Smooth muscle cell of the brain vasculature (primary cell): ENCODE data around the gene MAP2K3.
"Not testable (repeated sequence)": the region's sequence is repeated elsewhere in the genome, so short reads cannot be mapped to it uniquely, and the experiment has no call there.

Experiments used
- DNase-seq: peaks from one replicate; pipeline ENCODE4 v3.0.0-alpha.2; 2012; ENCODE audit warnings: low read depth, low spot score

The MAP2K3 gene

DNA sequence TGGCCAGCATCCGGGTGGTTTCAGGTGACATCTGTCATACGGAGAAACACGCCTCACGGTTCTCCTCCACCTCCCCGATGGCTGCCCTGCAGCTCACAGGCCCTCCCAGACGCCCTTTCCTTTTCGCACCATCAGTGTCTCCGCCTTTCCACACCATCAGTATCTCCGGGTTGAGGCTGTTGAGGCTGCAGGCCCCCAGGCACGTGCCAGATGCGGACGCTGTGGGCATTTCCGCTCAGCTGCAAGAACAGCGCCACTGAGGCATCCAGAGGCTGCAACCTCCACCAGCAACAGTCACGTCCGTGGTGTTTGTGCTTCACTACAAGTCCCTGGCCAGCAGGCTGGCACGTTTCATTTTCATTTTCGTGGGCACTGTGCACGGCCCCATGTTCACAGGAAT, 66.0 kb downstream of the MAP2K3 start:
- not testable (repeated sequence) for DNase-seq

DNA sequence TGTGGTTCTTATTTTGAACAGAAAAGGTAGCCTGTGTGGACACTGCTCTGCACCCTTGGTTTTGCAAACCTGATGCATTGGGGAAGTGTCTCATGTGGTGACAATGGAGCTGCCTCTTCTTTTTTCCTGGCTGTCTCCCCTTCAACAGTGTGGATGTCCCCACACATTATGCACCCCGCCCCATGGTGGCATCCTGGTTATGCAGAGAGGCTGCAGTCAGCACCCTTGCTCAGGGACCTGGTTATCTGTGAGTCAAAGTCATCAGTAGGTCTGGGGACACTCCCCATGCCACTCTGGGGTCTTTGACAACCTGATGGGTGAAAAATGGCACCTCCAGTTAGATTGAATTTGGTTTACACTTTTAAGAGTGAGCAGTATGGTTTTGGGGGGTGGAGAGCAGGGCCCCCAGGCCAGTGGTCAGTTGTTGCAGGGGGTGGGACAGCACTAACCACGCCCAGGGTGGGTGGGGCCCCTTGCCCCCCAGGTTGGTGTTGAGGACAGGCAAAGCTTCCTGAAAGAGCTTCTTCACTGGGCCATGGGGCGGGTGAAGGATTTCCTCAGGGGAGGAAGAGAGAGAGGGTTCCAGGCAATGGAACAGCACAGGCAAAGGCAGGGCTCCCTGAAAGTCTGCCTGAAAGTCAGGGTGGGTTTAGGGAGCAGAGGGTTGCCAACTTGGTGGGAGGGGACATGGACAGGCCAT, 67.0 kb downstream of the MAP2K3 start:
- DNase-seq = no peak

DNA sequence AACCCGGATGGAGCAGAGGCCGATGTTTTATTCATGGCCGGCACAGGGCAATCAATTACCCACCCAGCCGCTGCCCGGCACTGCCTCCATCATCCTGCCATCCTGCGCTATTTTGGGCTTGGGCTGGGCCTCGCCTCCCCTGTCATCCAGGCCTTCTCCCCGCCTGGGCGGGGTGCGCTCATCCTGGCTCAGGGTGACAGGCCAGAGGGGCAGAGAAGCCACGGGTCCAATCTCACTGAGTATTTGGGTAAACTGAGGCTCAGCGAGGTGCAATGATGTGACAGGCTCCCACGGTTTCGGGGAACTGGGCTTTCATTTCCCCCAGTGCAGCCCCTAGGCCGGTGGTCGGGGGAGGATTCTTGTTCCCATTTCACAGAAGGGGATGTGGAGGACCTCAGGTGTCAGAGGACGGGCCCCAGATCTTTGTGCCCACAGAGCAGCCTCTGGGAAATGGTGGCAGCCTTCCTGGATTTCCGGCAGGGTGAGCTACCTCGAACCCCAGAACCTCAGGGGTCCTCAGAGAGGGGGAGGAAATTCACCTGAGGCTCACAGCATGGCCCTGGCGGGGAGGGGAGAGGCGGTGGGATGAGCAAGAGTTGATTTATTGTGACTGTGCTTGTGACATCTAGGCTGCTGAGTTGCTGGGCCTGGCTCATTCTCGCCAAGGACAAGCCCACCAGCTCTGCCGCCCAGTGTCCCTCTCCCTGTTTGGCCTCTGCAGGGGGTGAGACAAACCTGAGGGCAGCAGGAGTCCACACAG, 67.9 kb downstream of the MAP2K3 start:
- no peak for DNase-seq

DNA sequence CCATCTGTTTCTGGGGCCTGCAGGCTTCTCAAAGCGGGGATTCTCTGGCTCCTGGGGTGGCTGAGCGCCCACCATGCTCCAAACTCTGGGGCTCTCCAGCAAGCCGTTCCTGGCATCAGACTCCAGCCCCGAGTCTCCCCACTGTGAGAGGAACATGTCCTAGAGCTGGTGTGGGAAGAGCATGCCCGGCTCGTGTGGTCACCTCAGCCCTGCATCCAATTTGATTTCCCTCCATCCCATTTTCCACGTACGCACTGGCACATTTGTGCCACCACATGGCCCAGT, 68.4 kb downstream of the MAP2K3 start:
- no peak for DNase-seq

DNA sequence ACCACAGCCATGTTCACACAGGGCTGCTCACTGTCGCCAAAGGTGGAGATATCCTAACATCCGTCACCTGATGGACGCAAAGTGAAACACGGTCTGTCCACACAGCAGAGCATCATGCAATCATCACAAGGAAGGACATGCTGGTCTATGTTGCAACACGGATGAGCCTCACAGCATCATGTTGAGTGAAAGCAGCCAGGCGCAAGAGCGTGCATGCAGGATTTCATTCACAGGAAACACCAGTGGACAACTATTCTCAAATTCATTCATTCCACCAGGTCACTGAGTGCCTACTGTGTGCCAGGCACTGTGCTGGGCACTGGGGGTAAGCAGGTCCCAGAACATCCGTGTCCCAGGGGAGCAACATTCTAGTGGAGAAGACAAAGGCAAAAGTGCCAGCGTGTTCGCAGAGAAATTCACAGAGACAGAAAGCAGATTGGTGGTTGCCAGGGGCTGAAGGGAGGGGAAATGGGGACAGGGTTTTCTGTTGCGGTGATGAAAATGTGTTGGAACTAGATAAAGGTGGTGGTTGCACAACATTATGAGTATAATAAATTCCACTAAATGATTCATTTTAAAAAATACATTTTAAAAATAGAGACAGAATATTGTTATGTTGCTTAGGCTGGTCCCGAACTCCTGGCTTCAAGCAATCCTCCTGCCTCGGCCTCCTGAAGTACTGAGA, 69.0 kb downstream of the MAP2K3 start:
- no peak for DNase-seq

DNA sequence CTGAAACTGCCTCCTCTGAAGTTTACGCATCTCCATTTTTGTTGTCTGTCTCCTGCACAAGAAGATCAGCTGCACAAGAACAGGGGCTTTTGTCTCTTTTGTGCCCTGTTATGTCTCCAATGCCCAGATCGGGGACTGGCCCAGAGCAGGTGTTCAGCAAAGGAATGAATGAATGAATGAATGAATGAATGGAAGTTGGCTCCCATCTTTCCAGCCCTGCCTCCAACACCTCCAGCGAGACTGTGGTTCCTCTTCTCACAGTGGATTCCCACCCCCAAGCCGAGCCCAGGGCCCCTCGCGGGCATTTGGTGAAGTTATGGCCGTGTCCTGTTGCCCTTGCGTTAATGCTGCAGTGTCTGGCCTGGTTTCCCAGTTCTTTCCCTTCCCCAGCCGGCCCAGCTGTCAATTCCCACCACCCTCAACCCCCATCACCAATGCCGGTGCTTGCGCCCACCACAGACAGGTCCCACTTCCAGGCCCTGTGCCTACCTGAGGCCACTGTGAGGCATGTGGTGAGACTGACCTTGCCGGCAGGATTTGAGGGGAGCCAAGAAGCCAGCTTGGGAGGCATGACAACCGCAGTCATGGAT, 70.4 kb downstream of the MAP2K3 start:
- no peak for DNase-seq

DNA sequence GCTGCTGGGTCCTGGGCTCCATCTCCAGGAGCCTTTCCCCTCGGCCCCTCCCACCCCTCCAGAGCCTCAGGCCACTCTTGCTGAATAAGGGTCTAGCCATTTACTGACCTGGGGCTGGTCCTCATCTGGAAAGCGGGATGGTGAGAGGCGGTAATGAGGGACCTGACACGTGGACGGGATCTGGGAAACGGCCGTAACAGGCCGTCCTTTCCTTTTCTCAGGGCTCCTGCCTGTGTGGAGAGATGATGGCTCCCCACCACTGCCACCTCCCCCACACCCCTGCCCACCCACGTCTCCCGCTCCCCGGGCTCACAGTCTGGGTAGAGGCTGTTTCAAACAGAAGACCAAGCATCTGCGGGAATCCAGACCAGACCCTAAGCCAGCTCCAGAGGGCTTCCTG, 71.1 kb downstream of the MAP2K3 start:
- DNase-seq = no peak

DNA sequence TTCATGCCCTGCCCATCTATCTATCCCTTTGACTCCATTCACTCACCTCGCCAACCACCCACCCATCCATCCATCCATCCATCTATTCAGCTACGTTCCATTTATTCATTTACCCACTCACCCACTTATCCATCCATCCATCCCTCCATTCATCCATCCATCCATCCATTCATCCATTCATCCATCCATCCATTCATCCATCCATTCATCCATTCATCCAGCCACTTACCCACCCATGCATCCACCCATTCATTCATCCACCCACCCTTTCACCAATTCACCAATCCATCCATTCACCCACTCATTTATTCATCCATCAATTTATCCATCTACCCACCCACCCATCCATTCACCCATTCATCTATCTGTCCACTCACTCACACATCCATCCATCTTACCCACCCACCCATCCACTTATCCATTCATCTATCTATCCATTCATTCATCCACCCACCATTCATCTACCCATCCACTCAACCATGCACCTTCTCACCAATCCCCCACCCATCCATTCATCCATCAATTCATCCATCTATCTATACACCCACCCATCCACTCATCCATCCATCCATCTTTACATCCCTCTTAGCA, 72.1 kb downstream of the MAP2K3 start:
- DNase-seq = no peak

DNA sequence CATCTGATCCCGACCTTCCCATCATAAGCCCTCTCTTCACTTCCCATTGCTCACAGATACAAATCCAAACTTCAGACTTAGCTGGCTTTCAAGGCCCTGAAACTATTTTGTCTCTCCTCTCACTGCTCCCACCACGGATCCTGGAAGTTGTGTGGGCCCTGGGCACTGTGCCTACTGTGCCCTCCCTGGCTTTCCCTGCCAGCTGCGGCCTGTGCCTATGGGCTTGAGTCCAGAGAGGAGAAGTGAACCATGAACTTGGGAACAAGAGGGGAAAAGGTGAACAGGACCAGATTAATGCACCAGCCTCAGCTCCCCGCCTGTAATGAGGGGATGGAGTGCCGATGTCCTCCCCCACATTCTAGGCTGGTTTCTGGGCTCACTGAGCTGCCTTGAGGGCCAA, 72.8 kb downstream of the MAP2K3 start:
- DNase-seq = no peak

DNA sequence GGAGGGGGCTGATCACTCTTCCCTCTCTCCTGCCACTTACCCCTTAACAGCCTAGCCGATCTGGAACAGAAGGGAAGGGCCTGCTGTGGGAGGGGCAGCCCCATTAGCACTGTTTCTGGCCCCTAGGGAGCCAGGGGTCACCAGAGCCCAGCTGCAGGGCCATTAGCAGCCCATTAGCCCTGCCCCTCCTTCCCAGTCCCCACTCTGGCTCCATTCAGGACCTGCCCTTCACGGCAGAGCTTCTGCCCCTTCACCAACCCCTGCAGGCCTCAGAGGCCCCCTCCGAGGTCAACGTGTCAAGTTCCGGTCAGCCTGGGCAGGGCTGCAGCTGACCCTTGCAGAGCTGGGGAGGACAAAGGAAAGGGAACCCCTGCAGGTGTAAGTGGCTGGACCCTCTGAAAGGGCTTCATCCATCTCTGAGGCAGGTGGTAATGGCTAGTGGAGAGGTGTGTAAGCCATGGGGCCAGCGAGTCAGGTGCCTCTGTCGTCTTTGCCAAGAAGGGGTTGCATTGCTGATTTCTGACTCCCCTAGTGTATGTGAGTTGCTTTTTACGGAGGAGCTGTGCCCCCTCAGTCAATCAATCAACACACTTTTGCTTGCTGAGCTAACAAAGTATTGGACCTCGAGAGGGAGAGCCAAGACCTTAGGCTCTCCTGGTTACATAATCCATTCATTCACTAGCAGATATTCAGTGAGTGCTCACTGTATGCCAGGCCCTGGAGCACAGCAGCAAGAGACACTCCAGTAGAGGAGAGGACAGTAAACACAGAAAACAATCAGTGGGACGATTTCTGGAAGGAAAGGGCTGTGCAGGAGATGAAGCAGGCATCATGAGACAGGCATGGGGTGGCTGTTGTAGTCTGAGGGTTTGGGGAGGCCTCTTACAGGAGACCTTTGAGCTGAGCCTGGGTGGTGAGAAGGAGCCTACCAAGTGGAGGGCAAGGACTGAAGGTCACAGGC, 73.5 kb downstream of the MAP2K3 start:
- DNase-seq = no peak

DNA sequence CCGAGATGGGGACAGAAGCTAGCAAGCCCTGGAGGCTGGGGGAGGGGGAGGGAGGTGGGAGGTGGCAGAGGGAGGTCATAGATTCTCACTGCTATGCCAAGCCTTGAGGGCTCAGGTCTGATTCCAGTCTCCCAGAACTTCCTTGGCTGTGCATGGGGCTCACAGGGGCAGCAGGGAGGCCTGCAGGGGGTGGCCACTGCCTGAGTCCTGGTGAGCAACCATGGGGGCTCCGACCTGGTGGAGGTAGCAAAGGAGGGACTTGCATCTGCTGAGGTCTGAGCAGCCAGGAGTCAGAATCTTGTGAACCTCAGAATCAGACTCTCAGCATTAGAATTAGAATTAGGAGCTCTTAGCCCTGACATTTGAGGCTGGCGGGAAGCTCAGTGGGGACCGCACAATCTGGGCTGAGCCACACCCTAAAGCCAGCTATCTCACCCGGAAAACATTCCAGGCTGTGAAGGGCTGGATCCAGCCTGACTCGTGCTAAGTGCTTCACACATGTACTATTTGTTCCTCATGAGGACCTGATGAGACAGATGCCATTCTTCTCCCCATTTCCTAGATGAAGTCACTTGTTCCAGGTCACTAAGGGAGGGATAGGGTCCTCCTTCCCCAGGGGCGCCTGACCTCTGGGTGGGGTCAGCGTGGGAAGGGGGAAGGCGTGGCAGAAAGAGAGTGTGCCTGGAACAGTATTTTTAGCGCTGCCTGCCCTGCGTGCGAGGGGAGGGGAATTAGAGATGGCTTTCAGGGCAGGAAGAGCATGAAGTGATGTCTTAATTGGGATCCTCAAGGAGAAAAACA, 74.4 kb downstream of the MAP2K3 start:
- DNase-seq = no peak

DNA sequence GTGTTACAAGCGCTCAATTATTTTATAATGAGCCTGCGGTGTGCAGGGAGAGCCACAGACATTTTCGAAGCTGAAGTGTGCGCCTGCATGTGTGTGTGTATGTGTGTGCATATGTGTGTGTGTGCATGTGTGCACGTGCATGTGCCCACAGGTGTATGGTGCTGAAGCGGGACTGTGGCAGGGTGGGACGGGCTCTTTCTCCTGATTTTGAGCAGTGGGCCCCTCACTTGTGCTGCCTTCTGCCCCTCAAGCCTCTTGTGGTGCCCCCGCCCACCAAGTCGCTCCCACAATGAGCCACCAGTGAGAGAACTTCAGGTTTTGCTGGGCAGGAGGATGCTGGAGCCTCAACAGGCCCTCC, 75.0 kb downstream of the MAP2K3 start:
- DNase-seq = no peak

DNA sequence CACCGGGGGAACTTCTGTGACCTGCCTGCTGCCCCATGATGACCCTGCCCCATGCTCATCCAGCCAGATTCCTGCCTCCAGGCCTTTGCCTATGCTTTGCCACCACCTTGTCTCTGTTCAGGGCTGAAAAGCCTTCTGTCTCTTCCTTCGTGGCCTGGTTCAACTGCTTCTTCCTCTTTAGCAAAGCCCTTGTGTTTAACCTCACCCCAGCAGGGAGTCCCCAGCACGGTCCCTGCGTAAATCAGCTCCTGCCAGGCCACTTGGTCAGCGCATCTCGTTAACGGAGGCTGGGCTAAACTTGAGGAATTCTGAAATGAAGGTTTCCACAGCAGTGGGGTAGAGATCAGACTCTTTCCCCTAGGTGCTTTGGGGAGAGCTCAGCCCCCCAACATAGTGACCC, 75.5 kb downstream of the MAP2K3 start:
- no peak for DNase-seq

DNA sequence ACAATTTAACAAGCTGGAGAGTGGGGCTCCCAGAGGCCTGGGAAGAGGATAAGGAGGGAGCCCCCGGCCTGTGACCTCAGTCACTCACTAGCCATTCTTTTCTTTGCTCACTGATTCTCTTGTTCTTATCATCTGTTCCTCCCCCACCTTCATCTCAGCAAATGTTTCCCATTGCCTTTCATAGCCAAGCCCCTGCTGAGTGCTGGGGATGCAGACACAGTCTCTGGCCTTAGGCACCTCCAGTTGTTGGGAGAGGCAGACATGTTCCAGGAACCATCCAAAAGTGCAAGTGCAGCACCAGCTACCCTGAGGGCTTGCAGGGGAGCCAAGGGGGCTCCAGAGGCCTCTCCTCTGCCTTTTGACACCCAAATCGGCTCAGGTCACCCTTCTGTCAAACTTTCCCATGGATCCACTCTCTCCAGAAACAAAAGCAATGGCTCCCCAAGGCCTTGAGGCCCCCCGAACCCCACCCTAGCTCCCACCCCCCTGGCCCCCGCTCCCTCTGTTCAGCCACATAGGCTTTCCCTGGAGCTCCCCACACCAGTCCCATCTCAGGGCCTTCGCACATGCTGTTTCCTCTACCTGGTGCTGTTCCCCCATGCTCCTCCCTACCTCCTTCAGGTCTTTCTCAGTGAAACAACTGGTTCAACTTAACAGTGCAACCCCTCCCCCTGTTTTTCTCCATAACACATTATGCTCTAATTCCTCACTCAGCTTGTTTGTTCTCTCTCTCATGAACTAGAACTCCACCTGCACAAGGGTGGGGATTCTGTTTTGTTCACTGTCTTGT, 76.7 kb downstream of the MAP2K3 start:
- no peak for DNase-seq

DNA sequence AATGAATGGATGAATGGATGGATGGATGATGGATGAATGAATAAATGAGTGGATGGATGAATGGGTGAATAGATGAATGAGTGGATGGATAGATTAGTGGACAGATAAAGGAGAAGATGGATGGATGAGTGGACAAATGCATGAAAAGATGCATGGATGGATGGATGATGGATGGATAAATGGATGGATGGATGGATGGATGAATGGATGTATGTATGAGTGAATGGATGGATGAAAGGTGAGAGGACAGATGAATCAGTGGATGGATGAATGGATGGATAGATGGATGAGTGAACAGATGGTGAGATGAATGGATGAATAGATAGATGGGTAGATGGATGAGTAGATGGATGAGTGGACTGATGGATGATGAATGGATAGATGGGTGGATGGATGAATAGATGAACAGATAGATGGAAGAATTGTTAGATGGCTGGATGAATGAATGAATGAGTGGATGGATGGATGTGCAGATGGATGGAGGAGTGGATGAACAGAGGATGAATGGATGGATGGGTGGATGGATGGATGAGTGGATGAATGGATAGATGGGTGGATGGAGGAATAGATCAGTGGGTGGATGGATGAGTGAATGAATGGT, 77.9 kb downstream of the MAP2K3 start:
- no peak for DNase-seq

DNA sequence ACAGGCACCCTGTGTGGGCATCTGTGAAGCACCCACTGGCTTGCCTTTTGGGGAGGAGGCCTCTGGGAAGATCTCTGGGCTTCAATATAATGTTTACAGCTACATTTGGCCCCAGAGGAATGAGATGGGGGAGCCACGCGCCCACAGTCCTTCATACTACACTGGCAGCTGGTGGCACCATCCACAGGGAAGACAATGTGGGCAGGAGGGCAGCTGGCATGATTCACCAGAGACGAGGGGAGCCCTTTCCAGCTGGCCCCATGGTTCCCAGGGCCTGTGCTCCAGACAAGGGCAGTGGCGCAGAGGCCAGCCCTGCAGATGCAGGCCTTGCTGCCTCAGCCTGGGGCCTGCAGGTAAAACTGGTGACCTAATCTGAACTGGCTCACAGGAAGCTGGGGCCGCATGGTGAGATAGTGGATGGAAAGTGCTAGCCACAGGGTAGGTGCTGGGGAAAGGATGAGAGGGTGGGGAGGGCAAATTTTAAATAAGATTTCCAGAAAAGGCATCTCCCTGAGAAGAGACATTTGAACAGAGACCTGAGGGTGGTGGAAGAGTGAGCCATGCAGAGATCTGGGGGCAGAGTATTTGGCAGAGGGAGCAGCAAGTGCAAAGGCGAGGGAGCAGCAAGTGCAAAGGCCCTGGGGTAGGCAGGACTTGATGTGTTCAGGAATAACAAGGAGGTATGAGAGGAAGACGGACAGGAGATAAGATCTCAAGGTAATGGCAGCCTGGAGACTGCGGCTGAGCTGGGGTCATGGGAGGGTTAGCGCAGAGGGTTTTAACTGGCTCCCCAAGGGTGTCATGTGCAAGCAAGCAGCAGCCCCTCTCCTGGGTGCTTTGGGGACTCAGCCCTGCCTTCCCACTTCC, 79.5 kb downstream of the MAP2K3 start:
- no peak for DNase-seq
